ENCODE data around the gene TNS3.

The TNS3 gene

GRCh38 chr7:47411281-47411869 lies 170.5 kb downstream of the TNS3 start:
- DNase-seq (ENCODE audit: low spot score) = no peak
- in situ Hi-C loops (cut with MboI; ENCODE audit: low pct_unique_long_range_greater_than_20kb, low sequenced_read_pairs, unreplicated experiment) = no loop called here
- no peak for TF ChIP-seq CTCF (IDR thresholded peaks at IDR 0.05; ENCODE audit: extremely low read depth, insufficient read depth, missing control alignments)

- in situ Hi-C loops (cut with MboI; ENCODE audit: low pct_unique_long_range_greater_than_20kb, low sequenced_read_pairs, unreplicated experiment) = no loop called here
- no peak for TF ChIP-seq CTCF (IDR thresholded peaks at IDR 0.05; ENCODE audit: extremely low read depth, insufficient read depth, missing control alignments)
- DNase-seq (ENCODE audit: low spot score) = no peak
Observed at GRCh38 chr7:47408675-47409074, 173.2 kb downstream of the TNS3 start.

GRCh38 chr7:47407821-47408674 lies 173.9 kb downstream of the TNS3 start:
- in situ Hi-C loops (cut with MboI; ENCODE audit: low pct_unique_long_range_greater_than_20kb, low sequenced_read_pairs, unreplicated experiment) = no loop called here
- DNase-seq (ENCODE audit: low spot score) = no peak
- no peak for TF ChIP-seq CTCF (IDR thresholded peaks at IDR 0.05; ENCODE audit: extremely low read depth, insufficient read depth, missing control alignments)

- no peak for DNase-seq (ENCODE audit: low spot score)
- TF ChIP-seq CTCF (IDR thresholded peaks at IDR 0.05; ENCODE audit: extremely low read depth, insufficient read depth, missing control alignments) = no peak
- in situ Hi-C loops (cut with MboI; ENCODE audit: low pct_unique_long_range_greater_than_20kb, low sequenced_read_pairs, unreplicated experiment) = no loop called here
Observed at GRCh38 chr7:47407136-47407535, 174.8 kb downstream of the TNS3 start.

GRCh38 chr7:47406801-47407129 lies 175.1 kb downstream of the TNS3 start:
- no peak for DNase-seq (ENCODE audit: low spot score)
- in situ Hi-C loops (cut with MboI; ENCODE audit: low pct_unique_long_range_greater_than_20kb, low sequenced_read_pairs, unreplicated experiment) = no loop called here
- no peak for TF ChIP-seq CTCF (IDR thresholded peaks at IDR 0.05; ENCODE audit: extremely low read depth, insufficient read depth, missing control alignments)

- in situ Hi-C loops (cut with MboI; ENCODE audit: low pct_unique_long_range_greater_than_20kb, low sequenced_read_pairs, unreplicated experiment) = no loop called here
- DNase-seq (ENCODE audit: low spot score) = no peak
- no peak for TF ChIP-seq CTCF (IDR thresholded peaks at IDR 0.05; ENCODE audit: extremely low read depth, insufficient read depth, missing control alignments)
Observed at GRCh38 chr7:47405921-47406800, 175.8 kb downstream of the TNS3 start.
